HEK293T (cell line): Measurements from ENCODE around the gene LRP1B.

Source experiments
- BHLHE40 ChIP-seq: fragments of 450-650 bp; IDR thresholded peaks from 2 replicates; pipeline ENCODE4 v1.6.1; 2016; ENCODE audit warnings: mild to moderate bottlenecking, moderate library complexity, borderline replicate concordance
- CTBP1 ChIP-seq: fragments of 450-650 bp; IDR thresholded peaks from 2 replicates; pipeline ENCODE4 v1.6.1; 2016; ENCODE audit warnings: borderline replicate concordance
- FOXA1 ChIP-seq: fragments of 450-650 bp; IDR thresholded peaks from 2 replicates; pipeline ENCODE4 v1.6.1; 2016; ENCODE audit warnings: mild to moderate bottlenecking
- FOXK2 ChIP-seq: fragments of 450-650 bp; IDR thresholded peaks from 2 replicates; pipeline ENCODE4 v1.6.1; 2016; ENCODE audit warnings: mild to moderate bottlenecking
- FOXM1 ChIP-seq: fragments of 450-650 bp; IDR thresholded peaks from 2 replicates; pipeline ENCODE4 v1.6.1; 2017; ENCODE audit warnings: mild to moderate bottlenecking, borderline replicate concordance
- HDGF ChIP-seq: fragments of 450-650 bp; IDR thresholded peaks from 2 replicates; pipeline ENCODE4 v1.6.1; 2017; ENCODE audit warnings: antibody characterized with exemption, borderline replicate concordance
- L3MBTL2 ChIP-seq: fragments of 450-650 bp; conservative IDR thresholded peaks from 2 replicates; pipeline ENCODE4 v1.6.1; 2016; ENCODE audit warnings: mild to moderate bottlenecking
- LEF1 ChIP-seq: fragments of 450-650 bp; IDR thresholded peaks from 2 replicates; pipeline ENCODE4 v1.6.1; 2017; ENCODE audit warnings: mild to moderate bottlenecking, borderline replicate concordance
- SP1 ChIP-seq: fragments of 450-650 bp; IDR thresholded peaks from 2 replicates; pipeline ENCODE4 v1.6.1; 2017
- SUZ12 ChIP-seq: fragments of 450-650 bp; IDR thresholded peaks from 2 replicates; pipeline ENCODE4 v1.6.1; 2016; ENCODE audit warnings: mild to moderate bottlenecking
- TARDBP ChIP-seq: fragments of 450-650 bp; IDR thresholded peaks from 2 replicates; pipeline ENCODE4 v1.6.1; 2016
- ZNF384 ChIP-seq: fragments of 450-650 bp; IDR thresholded peaks from 2 replicates; pipeline ENCODE4 v1.6.1; 2016
- TF ChIP-seq, protein P1 (sequence below): fragments of 450-650 bp; IDR thresholded peaks from 2 replicates; pipeline ENCODE4 v1.6.1; 2016

- no peak for TF ChIP-seq ZNF384
- no peak for TF ChIP-seq FOXM1
- TF ChIP-seq CTBP1: no peak
- no peak for TF ChIP-seq SP1
- no peak for TF ChIP-seq LEF1
- no peak for TF ChIP-seq FOXA1
- TF ChIP-seq TARDBP: no peak
- TF ChIP-seq L3MBTL2: no peak
- no peak for TF ChIP-seq SUZ12
- TF ChIP-seq BHLHE40: no peak
- no peak for TF ChIP-seq HDGF
- TF ChIP-seq, protein P1, sequence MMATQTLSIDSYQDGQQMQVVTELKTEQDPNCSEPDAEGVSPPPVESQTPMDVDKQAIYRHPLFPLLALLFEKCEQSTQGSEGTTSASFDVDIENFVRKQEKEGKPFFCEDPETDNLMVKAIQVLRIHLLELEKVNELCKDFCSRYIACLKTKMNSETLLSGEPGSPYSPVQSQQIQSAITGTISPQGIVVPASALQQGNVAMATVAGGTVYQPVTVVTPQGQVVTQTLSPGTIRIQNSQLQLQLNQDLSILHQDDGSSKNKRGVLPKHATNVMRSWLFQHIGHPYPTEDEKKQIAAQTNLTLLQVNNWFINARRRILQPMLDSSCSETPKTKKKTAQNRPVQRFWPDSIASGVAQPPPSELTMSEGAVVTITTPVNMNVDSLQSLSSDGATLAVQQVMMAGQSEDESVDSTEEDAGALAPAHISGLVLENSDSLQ: no peak
- no peak for TF ChIP-seq FOXK2
These were observed 1435.7 kb downstream of the LRP1B start for GRCh38 chr2:140695155-140695554.
